Measurements from ENCODE around the gene RREB1.
"Not testable (repeated sequence)": the region's sequence is repeated elsewhere in the genome, so short reads cannot be mapped to it uniquely, and the experiment has no call there.

RREB1 gene

GRCh38 chr6:7143476-7143974 lies 35.8 kb downstream of the RREB1 start:
- in situ Hi-C loops (cut with HindIII; ENCODE audit: low sequenced_read_pairs), result no loop called here

- in situ Hi-C loops (cut with HindIII; ENCODE audit: low sequenced_read_pairs), result no loop called here
These were observed 37.3 kb downstream of the RREB1 start for GRCh38 chr6:7144872-7145584.

GRCh38 chr6:7145585-7145884 lies 37.8 kb downstream of the RREB1 start:
- in situ Hi-C loops (cut with HindIII; ENCODE audit: low sequenced_read_pairs), result no loop called here

- in situ Hi-C loops (cut with HindIII; ENCODE audit: low sequenced_read_pairs), result no loop called here
These were observed 38.4 kb downstream of the RREB1 start for GRCh38 chr6:7145885-7146828.

GRCh38 chr6:7147051-7147671 lies 39.4 kb downstream of the RREB1 start:
- in situ Hi-C loops (cut with HindIII; ENCODE audit: low sequenced_read_pairs), result no loop called here

- in situ Hi-C loops (cut with HindIII; ENCODE audit: low sequenced_read_pairs), result no loop called here
These were observed 40.5 kb downstream of the RREB1 start for GRCh38 chr6:7148100-7148822.

- in situ Hi-C loops (cut with HindIII; ENCODE audit: low sequenced_read_pairs), result no loop called here
These were observed 42.8 kb downstream of the RREB1 start for GRCh38 chr6:7150381-7151064.

- in situ Hi-C loops (cut with HindIII; ENCODE audit: low sequenced_read_pairs), result no loop called here
These were observed 43.6 kb downstream of the RREB1 start for GRCh38 chr6:7151381-7151780.

GRCh38 chr6:7152462-7152861 lies 44.7 kb downstream of the RREB1 start:
- in situ Hi-C loops (cut with HindIII; ENCODE audit: low sequenced_read_pairs), result no loop called here

- in situ Hi-C loops (cut with HindIII; ENCODE audit: low sequenced_read_pairs), result no loop called here
These were observed 46.0 kb downstream of the RREB1 start for GRCh38 chr6:7153789-7154188.

- in situ Hi-C loops (cut with HindIII; ENCODE audit: low sequenced_read_pairs), result no loop called here
These were observed 46.8 kb downstream of the RREB1 start for GRCh38 chr6:7154341-7155139.

- in situ Hi-C loops (cut with HindIII; ENCODE audit: low sequenced_read_pairs), result no loop called here
These were observed 48.3 kb downstream of the RREB1 start for GRCh38 chr6:7155871-7156579.

GRCh38 chr6:7156643-7157278 lies 49.0 kb downstream of the RREB1 start:
- in situ Hi-C loops (cut with HindIII; ENCODE audit: low sequenced_read_pairs), result no loop called here

GRCh38 chr6:7157307-7157706 lies 49.5 kb downstream of the RREB1 start:
- in situ Hi-C loops (cut with HindIII; ENCODE audit: low sequenced_read_pairs), result not testable (repeated sequence)

- in situ Hi-C loops (cut with HindIII; ENCODE audit: low sequenced_read_pairs), result no loop called here
These were observed 50.2 kb downstream of the RREB1 start for GRCh38 chr6:7157752-7158616.

GRCh38 chr6:7159790-7160525 lies 52.2 kb downstream of the RREB1 start:
- in situ Hi-C loops (cut with HindIII; ENCODE audit: low sequenced_read_pairs), result no loop called here

- in situ Hi-C loops (cut with HindIII; ENCODE audit: low sequenced_read_pairs), result no loop called here
These were observed 53.5 kb downstream of the RREB1 start for GRCh38 chr6:7161253-7161623.
